ENCODE data around the gene UVRAG.

Gene UVRAG

DNA sequence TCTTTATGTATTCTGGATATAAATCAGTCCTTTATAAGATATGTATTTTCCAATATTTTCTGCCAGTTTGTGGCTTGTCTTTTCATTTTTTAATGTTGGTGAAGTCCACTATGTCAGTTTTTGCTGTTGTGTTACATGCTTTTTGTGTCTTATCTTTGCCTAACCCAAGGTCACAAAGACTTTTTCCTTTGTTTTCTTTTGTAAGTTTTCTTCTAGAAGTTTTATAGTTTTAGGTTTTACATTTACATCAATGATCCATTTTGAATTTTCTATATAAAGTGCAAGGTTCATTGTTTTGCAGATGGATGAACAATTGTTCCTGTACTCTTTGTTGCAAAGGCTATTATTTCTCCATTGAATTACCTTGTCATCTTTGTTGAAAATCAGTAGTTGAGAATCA, 69.3 kb downstream of the UVRAG start:
- DNase-seq = no peak

DNA sequence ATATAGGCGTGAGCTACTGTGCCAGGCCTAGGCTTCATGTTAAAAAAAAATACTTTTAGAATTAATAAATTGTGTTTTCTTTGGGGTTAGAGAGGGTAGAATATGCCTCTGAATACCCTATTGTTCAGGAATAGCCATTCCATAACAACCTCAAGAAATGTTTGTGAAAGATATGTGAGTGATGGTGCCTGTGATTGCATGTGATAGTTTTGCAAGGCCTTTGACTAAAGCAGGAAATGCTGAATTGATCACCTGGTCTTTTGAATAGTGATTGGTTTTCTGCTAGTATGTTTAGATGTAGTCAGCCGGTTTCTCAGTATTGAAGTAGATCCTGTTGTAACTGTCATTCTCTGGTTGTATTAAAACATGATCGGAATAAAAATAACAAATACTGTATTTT, 73.4 kb downstream of the UVRAG start:
- DNase-seq = no peak

DNA sequence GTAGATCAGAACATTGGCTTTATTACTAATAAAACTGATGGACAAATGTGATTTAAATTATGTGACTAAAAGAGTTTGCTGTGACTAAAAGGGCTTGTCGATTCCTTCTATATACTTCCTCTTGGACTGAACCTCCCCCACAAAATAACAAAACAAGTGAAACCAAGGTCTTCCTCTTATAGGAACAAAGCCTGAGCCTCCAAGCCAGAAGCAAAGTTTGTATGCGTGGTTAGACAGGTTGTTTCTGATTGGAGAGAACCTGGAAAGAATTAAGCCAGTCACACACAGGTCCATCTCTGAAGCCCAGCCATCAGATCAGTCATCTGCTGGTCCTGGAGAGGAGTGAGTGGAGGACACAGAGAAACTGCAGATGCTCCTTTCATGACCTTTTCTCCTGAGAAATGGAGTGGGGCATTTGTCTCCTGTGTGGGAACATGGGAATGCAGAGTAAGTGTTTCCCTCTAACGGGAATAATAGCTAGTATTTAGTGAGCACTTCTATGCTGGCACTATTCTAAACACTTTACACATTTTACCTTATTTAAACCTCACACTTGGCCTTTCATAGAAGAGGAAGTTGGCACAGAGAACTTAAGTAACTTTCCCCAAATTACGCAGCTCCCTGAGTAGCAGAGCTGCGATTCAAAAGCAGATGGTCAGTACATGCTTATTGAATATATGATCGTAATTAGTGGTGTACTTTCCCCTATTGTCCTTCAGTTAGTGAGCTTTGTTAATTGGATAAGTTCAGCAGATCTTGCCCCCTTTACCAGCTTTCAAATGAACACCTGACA, 77.1 kb downstream of the UVRAG start:
- DNase-seq = no peak

DNA sequence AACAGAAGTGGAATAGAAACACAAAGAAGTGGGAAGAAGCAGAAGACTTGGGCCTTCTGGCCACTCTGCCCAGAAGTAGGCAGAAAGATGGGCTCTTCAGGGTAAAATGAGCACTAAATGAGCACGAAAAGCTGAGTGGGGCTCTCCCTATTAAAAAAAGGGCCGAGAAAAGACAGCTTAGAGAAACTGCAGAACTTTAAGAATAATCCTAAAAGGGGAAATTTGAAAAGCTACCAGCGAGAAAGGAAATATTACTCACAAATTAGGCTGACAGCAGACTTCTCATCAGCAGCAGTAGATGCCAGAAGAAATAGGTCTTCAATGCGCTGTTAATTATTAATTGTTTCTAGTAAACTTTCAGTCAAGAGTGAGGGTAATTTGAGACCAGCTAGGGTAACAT, 78.2 kb downstream of the UVRAG start:
- no peak for DNase-seq

DNA sequence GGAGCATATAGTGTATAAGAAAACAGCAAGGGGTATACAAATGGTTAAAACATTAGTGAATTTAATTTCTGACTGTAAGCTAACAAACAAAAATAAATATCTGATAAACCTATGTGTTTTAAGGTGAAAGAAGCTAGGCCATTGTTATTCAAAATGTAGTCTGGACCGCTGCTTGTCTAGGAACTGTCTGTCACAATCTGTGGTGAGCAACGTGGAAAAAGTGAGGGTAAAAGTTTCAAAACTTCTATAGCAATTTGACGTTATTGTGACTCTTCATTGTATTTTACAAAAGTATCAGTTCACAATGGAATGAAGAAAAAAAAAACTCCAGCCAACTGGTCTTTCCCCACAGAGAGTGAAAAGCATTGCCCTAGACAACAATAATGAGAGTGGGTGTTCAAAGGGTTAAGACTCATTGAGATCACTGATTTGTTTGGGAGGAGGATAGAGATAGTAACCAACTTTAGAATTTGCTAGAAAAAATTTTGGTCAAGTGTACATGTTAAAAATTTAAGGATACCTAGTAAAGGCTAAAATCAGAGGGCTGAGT, 79.1 kb downstream of the UVRAG start:
- no peak for DNase-seq

DNA sequence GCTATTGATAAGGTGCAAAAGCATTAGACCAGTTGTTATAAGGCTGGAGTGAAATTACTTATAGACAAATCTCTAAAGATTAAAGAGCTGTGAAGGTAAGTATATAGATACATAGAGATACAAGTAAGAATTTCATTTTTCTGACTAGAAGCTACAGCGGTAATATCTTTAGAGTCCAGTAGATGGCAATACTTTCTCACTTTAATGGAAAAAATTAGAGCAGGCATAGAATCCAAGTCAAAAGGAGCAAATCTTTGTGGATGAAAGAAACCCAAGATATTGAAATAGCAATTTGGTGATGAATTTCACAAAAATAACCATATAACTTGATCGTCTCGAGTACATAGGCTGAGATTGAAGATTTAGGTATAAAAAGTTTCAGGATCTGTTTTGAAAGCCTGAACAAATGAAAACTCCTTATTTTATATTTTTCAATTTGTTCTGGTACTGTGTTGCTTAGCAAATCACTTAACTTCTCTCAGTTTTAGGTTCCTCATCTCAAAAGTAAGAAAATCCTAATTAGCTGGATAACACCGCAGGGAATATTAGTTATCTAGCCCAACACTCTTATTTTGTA, 81.9 kb downstream of the UVRAG start:
- DNase-seq = peak; percentile 58

DNA sequence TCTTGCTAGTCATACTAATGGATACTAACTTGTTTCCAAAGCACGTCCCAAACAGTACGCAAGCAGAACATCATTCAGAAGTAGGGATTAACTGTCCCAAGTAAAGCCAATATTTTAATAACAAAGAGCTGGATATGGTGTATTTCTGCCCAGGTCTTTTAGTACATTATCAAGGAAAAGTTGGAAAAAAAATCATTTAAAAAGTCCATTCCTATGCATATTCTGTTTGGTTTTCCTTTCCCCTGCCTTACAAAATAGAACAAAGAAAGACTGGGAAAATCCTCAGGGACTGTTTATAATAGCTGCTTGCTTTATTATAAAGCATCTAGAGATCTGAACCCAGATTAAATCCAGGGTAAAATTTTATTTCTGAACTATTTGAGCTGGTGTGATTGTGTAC, 83.9 kb downstream of the UVRAG start:
- DNase-seq = no peak

DNA sequence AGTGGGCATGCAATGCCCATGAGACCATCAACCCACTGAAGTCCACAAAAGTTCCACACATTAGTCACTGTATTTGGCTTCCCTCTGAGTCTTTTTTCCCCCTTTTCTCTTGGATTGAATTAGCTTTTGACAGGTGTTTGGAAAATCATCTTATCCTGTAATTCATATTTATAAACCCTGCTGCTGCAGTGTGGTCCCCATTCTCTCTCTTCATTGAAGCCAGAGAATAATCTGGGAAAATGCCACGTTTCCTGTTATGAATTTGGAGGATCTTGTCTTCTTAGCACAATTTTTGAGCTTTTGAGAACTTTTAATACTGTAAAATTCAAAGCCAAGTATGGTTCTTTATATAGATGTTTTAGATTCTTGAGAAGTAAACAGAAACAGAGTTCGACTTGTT, 84.8 kb downstream of the UVRAG start:
- no peak for DNase-seq

DNA sequence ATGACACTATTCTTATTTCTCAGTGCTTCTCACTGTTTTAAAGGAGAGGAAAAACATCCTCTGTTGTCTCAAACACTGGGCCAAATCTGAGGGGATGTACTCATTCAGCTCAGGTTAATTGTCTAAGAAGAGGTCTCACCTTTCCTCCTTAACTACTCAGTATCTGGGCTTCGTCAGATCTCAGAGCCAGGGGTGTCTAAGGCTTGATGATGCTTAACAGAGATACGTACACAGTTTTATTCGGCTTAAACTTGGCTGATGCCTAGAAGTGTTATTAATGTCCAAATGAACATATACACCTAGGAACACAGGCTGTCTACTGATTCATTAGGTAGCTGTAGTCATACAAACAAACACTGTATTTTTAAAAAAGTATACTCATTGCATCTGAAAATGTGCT, 85.8 kb downstream of the UVRAG start:
- DNase-seq = no peak

DNA sequence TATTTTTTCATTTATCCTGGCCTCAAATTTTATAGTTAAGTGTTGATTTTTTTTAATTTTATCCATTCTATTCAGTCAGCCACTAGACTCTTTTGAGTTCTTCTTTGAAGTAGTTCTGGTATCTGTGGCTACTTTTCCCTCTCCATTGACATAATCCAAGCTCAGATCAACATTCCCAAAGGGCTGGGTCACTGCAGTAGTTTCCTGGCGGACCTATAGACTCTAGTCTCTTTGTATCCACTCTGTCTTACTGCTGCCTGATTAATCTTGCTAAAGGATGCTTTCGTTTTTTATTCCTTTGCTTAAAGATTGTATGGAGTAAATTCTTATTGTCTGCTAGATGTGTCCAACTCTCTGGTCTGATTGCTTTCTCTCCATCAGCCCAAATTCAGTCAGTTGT, 87.6 kb downstream of the UVRAG start:
- DNase-seq = no peak

DNA sequence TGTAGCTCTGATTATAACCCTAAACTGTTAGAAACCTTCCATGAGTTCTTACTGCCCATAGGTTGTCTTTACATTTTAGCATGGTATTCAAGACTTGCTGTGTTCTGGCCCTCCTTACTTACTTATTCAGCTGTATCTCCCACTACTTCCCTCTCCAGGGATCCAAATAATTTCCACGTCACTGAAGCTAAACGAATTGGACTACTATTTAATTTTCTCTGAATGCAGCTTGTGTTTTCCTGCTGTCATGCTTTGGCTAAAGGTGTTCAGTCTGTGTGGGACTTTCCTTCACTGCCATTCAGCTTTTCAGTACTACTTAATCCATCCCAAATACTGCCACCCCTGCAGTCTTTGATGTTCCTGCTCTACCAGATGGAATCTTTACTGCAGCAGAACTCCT, 88.3 kb downstream of the UVRAG start:
- DNase-seq = no peak

DNA sequence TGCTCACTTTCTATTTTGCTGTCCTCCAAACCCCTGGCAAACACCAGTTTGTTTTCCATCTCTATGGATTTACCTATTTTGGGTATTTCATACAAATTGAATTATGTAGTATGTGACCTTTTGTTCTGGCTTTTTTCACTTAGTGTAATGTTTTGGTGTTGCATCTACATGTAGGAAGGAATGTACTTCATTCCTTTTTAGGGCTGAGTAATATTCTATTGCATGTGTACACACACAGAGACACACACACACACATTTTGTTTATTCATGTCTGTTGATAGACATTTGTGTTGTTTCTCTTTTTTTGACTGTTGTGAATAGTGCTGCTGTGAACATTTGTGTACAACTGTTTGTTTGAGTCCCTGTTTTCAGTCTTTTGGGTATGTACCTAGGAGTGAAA, 90.4 kb downstream of the UVRAG start:
- no peak for DNase-seq

DNA sequence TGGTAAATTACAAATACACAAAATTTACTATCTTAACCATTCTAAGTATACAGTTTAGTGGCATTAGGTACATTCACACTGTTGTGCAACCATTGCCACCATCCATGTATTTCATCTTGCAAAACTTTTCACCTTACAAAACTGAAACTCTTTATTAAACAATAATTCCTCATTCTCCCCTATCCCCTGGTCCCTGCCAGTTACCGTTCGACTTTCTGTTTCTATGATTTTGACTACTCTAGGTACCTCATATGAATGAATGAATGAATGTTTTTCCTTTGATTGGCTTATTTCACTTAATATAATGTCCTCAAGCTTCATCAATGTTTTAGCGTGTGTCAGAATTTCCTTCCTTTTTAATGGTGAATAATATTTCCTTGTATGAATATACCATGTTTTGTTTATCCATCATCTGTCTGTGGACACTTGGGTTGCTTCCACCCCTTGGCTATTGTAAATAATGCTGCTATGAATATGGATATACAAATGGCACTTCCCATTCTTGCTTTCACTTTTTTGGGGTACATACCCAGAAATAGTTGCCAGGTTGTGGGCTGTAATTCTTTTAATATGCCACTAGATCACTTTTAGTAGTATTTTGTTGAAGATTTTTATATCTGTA, 93.0 kb downstream of the UVRAG start:
- no peak for DNase-seq

DNA sequence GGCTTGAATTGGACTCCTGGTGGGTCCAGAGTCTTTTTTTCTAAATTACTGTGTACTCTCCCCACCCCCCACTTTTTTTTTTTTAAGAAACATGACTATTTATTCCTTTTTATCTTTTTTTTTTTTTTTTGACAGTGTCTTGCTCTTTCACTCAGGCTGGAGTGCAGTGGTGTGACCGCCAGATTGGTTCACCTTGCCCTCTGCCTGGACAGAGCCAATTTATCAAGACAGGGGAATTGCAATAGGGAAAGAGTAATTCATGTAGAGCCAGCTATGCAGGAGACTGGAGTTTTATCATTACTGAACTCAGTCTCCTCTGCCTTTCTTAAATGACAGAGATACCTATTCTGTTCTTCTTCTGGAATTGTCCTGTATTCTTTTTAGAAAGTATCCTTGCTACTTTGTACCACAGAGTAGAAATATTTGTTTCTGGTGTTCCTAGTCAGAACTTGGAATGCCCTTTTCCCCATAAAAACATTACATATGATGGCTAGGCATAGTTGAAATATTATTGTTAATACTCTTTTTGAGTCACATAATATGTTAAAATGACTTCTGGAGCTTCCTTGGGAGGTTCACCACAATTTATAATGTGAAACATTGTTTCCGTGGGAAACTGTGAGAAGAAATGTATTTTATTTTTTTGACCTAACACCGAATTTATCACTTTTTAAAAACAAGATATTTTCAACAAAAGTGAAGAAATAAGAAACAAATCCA, 95.6 kb downstream of the UVRAG start:
- no peak for DNase-seq

DNA sequence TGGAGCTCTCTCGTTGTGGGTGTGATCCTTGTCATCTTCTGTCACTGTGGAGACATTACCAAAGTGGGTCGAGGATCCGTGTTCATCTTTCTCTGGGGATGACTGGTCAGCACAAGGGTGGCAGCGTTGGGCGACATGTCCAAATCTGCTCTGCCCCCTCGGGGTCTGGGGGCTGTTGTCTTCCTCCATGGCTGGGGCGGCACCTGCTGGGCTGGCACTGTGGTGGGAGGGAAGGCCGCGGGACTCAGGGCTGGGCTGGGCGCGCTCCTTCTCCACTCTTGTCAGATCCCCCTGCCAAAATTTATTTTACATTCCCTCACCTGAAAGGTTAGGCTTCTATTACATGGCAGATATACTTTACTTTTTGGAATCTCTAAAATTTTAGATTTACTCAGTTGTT, 96.4 kb downstream of the UVRAG start:
- no peak for DNase-seq

DNA sequence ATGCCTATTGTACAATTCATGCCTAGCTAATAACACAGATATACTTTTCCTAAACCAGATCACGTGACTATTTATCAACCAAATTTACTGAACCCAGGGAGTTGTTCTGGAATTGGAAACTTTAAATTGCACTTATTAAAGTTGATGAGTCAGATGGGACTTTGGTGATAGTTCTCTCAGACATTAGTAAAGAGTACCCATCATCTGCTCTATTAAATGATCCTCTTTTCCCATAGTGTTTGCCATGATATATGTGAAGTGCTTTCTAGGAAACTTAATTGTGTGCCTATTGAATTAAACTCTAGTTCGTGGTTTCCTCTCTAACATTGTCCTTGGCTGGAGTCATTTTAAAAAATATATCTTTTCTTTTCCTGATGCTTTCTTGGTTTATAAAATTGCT, 99.0 kb downstream of the UVRAG start:
- DNase-seq = no peak

DNA sequence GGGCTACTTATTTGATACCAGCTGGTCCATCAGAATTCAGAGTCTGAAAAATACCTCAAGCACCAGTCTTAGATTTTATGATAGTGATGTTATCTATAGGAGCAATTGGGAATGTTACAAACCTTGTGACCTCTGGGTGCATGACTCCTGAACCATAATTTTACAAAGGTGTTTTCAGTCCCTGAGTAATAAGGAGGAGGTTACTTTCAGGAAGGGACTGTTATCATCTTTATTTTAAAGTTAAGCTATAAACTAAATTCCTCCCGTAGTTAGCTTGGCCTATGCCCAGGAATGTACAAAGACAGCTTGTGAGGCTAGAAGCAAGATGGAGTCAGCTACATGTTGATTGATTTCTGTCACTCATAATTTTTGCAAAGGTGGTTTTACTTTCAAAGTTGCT, 101.9 kb downstream of the UVRAG start:
- DNase-seq = no peak

DNA sequence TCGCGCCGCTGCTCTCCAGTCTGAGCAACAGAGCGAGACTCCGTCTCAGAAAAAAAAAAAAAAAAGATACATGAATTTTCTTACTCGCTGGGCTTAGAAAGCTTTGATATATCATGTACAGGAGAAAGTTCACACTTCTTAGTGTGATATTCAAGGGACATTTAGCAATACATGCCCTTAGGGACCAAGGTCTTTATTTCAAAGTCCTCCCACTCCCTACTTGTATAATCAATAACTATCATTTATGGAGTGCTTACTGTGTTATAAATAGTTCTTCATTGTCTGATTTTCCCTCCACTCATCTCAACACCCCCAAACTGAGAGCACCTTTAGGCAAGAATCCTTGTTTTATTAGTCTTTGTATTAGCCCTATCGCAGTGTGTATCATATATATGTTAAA, 103.3 kb downstream of the UVRAG start:
- no peak for DNase-seq

DNA sequence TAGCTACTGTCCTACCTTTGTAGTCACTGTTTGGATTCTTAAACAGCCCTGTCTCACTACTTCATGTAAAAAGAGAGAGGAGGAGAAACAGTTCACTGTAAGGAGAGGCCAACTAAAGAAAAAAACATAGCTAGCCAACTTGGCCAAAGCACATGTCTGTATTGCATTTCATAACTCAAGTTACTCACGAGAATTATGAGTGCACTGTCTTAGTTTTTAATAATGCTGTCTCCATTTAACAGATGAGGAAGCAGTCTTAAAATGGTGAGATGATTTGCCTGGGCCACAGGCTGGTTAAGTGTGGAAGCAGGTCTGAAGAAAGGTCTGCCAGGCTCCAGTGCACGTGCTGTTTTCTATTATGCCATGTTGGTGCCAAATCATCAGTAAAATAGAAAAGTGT, 104.5 kb downstream of the UVRAG start:
- DNase-seq = no peak

DNA sequence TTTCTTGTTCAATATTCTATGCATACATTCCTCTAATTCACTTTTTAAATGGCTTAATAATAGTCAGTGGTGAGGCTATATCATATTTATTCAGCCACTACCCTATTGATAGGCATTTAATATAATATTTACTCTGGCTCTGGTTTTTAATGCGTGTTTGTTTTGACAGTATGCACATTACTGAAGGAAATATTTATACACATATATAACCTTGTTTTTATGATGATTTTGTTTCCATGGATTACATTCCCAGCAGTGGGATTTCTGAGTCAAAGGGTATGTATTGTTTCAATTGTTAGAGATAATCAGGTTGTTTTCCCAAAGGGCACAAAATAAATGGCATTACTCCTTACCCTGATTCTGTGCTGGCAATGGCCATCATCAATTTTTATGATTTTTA, 105.8 kb downstream of the UVRAG start:
- no peak for DNase-seq

DNA sequence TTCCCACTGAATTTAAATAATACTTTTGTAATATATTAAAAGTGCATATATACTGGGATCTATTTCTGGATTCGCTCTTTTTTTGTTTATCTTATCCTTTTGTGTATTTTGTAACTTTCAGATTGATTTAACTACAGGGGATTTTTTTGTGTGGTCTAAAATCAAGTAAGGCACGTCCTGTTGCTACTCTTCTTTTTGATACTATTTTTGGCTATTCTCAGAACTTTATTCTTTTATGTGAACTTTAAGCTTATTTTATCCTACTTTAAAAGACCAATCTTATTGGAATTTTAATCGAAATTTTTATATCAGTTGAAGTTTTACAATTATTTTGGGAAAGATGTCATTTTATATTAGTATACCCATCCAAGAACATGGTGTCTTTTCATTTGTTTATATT, 106.8 kb downstream of the UVRAG start:
- DNase-seq = no peak

DNA sequence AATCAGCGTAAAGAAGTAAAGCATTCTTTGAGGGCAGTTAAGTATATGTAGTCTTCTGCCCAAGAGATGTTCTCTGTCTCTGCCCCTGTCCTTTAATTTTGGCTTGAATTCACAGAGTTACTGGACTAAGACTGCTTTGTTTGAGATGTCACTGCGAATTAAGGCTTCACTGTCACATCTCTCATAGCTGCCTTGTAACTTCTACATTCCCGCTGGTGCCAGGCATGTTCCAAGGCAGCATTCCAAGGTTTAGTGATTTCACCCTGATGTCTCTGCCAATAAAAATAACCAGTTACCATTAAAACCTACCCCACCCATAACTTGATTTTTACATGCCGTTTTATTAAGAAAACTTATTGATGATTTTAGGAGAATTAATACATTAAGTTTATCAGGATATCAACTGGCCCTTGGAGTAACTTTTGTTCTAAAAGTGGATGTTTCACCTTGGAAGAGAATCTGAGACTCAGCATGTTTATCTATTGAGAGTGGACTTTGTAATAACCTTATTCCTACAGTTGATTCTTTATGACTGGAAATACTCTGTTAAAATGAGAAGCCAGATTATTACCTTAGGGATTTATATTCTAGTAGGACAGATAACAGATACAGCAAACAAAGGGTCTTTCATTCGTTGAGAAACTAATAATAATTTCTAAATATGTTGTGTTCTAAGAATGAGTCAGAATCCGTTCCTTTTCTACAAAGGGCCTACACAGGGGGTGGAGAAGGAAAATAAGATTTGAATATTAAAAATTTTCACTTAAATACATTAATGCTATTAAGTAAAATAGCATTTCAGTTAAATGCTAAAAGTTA, 110.2 kb downstream of the UVRAG start:
- no peak for DNase-seq

DNA sequence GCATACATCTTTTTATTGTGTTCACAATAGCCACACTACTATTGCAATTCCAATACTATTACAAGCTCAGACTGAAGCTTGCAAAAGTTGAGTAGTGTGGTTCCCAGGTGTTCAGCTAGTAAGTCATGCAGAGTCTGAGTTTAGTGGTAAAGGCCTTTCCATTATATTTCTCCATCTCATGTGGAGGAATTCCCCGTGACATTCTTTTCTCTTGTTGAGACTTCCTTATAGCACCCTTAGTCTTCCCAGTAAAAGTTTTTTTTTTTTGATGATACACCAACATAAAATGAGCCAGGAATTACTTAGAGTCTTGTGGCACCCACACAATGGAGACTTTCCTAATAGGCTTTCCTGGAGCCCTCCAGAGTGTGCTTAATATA, 110.8 kb downstream of the UVRAG start:
- no peak for DNase-seq
